ENCODE measurements around the gene AMZ2. TPM values are rescaled to one million over a fixed set of nuclear protein-coding genes. Genes with fewer than 3 reads are reported as not detected.

AMZ2 gene
- total RNA-seq, 1 donor from 2014 or later, result 50.5 TPM

DNA sequence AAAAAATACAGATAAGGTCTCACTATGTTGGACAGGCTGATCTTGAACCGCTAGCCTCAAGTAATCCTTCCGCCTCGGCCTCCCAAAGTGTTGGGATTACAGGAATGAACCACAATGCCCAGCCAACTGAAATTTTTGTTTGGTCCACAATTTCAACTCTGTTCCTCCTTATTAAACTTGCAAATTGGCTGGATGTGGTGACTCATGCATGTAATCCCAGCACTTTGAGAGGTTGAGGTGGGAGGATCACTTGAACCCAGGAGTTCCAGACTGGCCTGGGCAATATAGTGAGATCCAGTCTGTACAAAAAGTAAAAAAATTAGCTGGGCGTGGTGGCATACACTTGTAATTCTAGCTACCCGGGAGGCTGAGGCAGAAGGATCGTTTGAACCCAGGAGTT is 56.9 kb downstream of the AMZ2 start:
- Histone ChIP-seq H3K27ac (no peak overlapping the region), H3K27me3 (no peaks in the 10 kb centered on the region), H3K36me3 (no peaks in the 10 kb centered on the region), H3K4me1 (no peaks in the 10 kb centered on the region), H3K4me3 (no peak overlapping the region), H3K9me3 (no peaks in the 10 kb centered on the region)
- intact Hi-C loops (cut with DNase I), result no loop called here
- no peak for DNase-seq
- ATAC-seq, result no peak
- TF ChIP-seq, protein P1, sequence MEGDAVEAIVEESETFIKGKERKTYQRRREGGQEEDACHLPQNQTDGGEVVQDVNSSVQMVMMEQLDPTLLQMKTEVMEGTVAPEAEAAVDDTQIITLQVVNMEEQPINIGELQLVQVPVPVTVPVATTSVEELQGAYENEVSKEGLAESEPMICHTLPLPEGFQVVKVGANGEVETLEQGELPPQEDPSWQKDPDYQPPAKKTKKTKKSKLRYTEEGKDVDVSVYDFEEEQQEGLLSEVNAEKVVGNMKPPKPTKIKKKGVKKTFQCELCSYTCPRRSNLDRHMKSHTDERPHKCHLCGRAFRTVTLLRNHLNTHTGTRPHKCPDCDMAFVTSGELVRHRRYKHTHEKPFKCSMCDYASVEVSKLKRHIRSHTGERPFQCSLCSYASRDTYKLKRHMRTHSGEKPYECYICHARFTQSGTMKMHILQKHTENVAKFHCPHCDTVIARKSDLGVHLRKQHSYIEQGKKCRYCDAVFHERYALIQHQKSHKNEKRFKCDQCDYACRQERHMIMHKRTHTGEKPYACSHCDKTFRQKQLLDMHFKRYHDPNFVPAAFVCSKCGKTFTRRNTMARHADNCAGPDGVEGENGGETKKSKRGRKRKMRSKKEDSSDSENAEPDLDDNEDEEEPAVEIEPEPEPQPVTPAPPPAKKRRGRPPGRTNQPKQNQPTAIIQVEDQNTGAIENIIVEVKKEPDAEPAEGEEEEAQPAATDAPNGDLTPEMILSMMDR (IDR thresholded peaks at IDR 0.05), result no peak

DNA sequence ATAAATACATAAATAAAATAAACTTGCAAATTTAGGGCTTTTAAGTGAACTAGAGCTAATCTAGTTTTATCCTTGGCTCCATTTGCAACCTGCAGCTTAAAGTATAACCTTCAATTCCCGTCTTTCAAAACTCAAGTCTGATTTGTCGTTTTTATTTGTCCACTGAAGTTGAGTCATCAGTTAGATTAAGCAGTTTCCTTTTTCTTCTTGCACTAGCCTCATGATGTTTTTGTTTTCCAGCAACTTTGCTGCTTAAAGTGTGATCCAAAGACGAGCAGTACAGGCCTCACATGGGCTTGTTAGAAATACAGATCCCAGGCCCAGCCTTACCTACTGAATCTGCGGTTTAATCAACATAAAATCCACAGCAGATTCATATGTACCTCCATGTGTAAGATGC is 57.3 kb downstream of the AMZ2 start:
- no peaks in the 10 kb centered on the region for H3K36me3 ChIP-seq
- H3K4me3 ChIP-seq, result no peak overlapping the region
- intact Hi-C loops (cut with DNase I), result no loop called here
- TF ChIP-seq, protein P1 (IDR thresholded peaks at IDR 0.05), result no peak
- ATAC-seq, result no peak
- H3K27ac ChIP-seq, result no peak overlapping the region
- H3K9me3 ChIP-seq, result no peaks in the 10 kb centered on the region
- DNase-seq, result no peak
- H3K27me3 ChIP-seq, result no peaks in the 10 kb centered on the region
- H3K4me1 ChIP-seq, result no peaks in the 10 kb centered on the region

Other genes starting within 250 kb of the AMZ2 start
- gene KPNA2, start 212.3 kb upstream of the AMZ2 start, total RNA-seq, result 27.0 TPM
- 7.5 TPM for gene SLC16A6, start 43.1 kb downstream of the AMZ2 start, total RNA-seq
- gene ARSG, start 43.5 kb downstream of the AMZ2 start, total RNA-seq, result 4.8 TPM
- gene WIPI1, start 209.5 kb downstream of the AMZ2 start, total RNA-seq, result 38.1 TPM